Stimulated activated CD4-positive, alpha-beta T cell treated with anti-CD3 and anti-CD28 coated beads, Interleukin-12 subunit alpha, Interleukin-12 subunit beta, amount 100 ng/mL, for 4 hours (primary cell): ENCODE results near the gene ZCCHC7.
"Not testable (repeated sequence)": the region's sequence is repeated elsewhere in the genome, so short reads cannot be mapped to it uniquely, and the experiment has no call there.

Source experiments
- DNase-seq: peaks from one replicate; pipeline ENCODE4 v3.0.0-alpha.2; 2020

ZCCHC7 gene

GRCh38 chr9:37121881-37122280, 1.5 kb downstream of the ZCCHC7 start:
- no peak for DNase-seq

- DNase-seq: no peak
These were observed 5.9 kb downstream of the ZCCHC7 start for GRCh38 chr9:37126214-37126788.

GRCh38 chr9:37127018-37127417, 6.6 kb downstream of the ZCCHC7 start:
- DNase-seq: no peak

GRCh38 chr9:37128051-37128450, 7.7 kb downstream of the ZCCHC7 start:
- no peak for DNase-seq

- DNase-seq: no peak
These were observed 13.8 kb downstream of the ZCCHC7 start for GRCh38 chr9:37134166-37134565.

GRCh38 chr9:37141015-37141414, 20.6 kb downstream of the ZCCHC7 start:
- DNase-seq: no peak

- no peak for DNase-seq
These were observed 24.4 kb downstream of the ZCCHC7 start for GRCh38 chr9:37144762-37145161.

GRCh38 chr9:37146410-37146809, 26.0 kb downstream of the ZCCHC7 start:
- no peak for DNase-seq

- DNase-seq: no peak
These were observed 27.8 kb downstream of the ZCCHC7 start for GRCh38 chr9:37148181-37148580.

- no peak for DNase-seq
These were observed 29.4 kb downstream of the ZCCHC7 start for GRCh38 chr9:37149666-37150308.

- no peak for DNase-seq
These were observed 30.0 kb downstream of the ZCCHC7 start for GRCh38 chr9:37150415-37150814.

GRCh38 chr9:37151812-37152211, 31.4 kb downstream of the ZCCHC7 start:
- DNase-seq: no peak

- DNase-seq: no peak
These were observed 32.0 kb downstream of the ZCCHC7 start for GRCh38 chr9:37152365-37152764.

GRCh38 chr9:37155601-37156000, 35.2 kb downstream of the ZCCHC7 start:
- DNase-seq: no peak

- no peak for DNase-seq
These were observed 35.8 kb downstream of the ZCCHC7 start for GRCh38 chr9:37156205-37156604.

GRCh38 chr9:37156781-37157356, 36.5 kb downstream of the ZCCHC7 start:
- DNase-seq: no peak

- no peak for DNase-seq
These were observed 37.5 kb downstream of the ZCCHC7 start for GRCh38 chr9:37157726-37158377.

GRCh38 chr9:37163299-37163698, 42.9 kb downstream of the ZCCHC7 start:
- DNase-seq: no peak

- DNase-seq: not testable (repeated sequence)
These were observed 44.0 kb downstream of the ZCCHC7 start for GRCh38 chr9:37164335-37164734.

- DNase-seq: no peak
These were observed 45.3 kb downstream of the ZCCHC7 start for GRCh38 chr9:37165644-37166043.

- no peak for DNase-seq
These were observed 47.2 kb downstream of the ZCCHC7 start for GRCh38 chr9:37167456-37168047.

- DNase-seq: no peak
These were observed 52.2 kb downstream of the ZCCHC7 start for GRCh38 chr9:37172557-37172956.

GRCh38 chr9:37174247-37174646, 53.9 kb downstream of the ZCCHC7 start:
- DNase-seq: no peak

GRCh38 chr9:37178742-37179141, 58.4 kb downstream of the ZCCHC7 start:
- DNase-seq: no peak
